Astrocyte (in vitro differentiated cells and primary cell): Measurements from ENCODE around the gene MAML2. TPM values are rescaled to one million over a fixed set of nuclear protein-coding genes. Genes with fewer than 3 reads are reported as not detected.

Experiments
- DNase-seq: peaks from one replicate; pipeline ENCODE4 v3.0.0-alpha.2; 2010; ENCODE audit warnings: low read depth
- FAIRE-seq: peaks from 2 replicates; lab custom pipeline; 2011; peaks lifted over from hg19 to GRCh38; lab: Jason Lieb, UNC
- H2AFZ ChIP-seq: 2 replicates; pipeline ENCODE4 v1.6.0; 2012; ENCODE audit warnings: low read depth, low read length, inconsistent platforms
- H3K27ac ChIP-seq: 2 replicates; pipeline ENCODE4 v1.5.1; 2011; ENCODE audit warnings: low read depth, low read length, inconsistent platforms
- H3K27me3 ChIP-seq: 2 replicates; pipeline ENCODE4 v1.6.0; 2011; ENCODE audit warnings: low read length, inconsistent platforms; ENCODE audit not compliant: insufficient read depth
- H3K36me3 ChIP-seq: 2 replicates; pipeline ENCODE4 v1.5.1; 2011; ENCODE audit warnings: low read length, inconsistent platforms; ENCODE audit not compliant: insufficient read depth
- H3K4me1 ChIP-seq: 2 replicates; pipeline ENCODE4 v1.5.1; 2011; ENCODE audit warnings: low read length, inconsistent platforms; ENCODE audit not compliant: insufficient read depth
- H3K4me2 ChIP-seq: 2 replicates; pipeline ENCODE4 v1.6.0; 2012; ENCODE audit warnings: low read length, inconsistent platforms
- H3K4me3 ChIP-seq: 2 replicates; pipeline ENCODE4 v1.5.1; 2011; ENCODE audit warnings: low read depth, mild to moderate bottlenecking, low read length, inconsistent platforms; ENCODE audit not compliant: insufficient read depth
- H3K79me2 ChIP-seq: 2 replicates; pipeline ENCODE4 v1.6.0; 2012; ENCODE audit warnings: mild to moderate bottlenecking, low read length, inconsistent platforms; ENCODE audit not compliant: insufficient read depth
- H3K9ac ChIP-seq: 2 replicates; pipeline ENCODE4 v1.6.0; 2012; ENCODE audit warnings: mild to moderate bottlenecking, low read length, inconsistent platforms
- H3K9me3 ChIP-seq: 2 replicates; pipeline ENCODE4 v1.5.1; 2012; ENCODE audit warnings: low read depth, mild to moderate bottlenecking, low read length, inconsistent platforms; ENCODE audit not compliant: insufficient read depth
- H4K20me1 ChIP-seq: 2 replicates; pipeline ENCODE4 v1.6.0; 2012; ENCODE audit warnings: low read length, inconsistent platforms; ENCODE audit not compliant: insufficient read depth
- H3K27ac Mint-ChIP-seq: one replicate; pipeline ENCODE4 v1.8.0; 2021; ENCODE audit warnings: mild to moderate bottlenecking, mixed read lengths; ENCODE audit not compliant: unreplicated experiment
- H3K27me3 Mint-ChIP-seq: one replicate; pipeline ENCODE4 v1.8.0; 2021; ENCODE audit warnings: low read depth, mixed read lengths; ENCODE audit not compliant: unreplicated experiment
- H3K36me3 Mint-ChIP-seq: one replicate; pipeline ENCODE4 v1.8.0; 2021; ENCODE audit warnings: low read depth, mixed read lengths; ENCODE audit not compliant: unreplicated experiment
- H3K4me1 Mint-ChIP-seq: one replicate; pipeline ENCODE4 v1.8.0; 2021; ENCODE audit warnings: low read depth, mixed read lengths; ENCODE audit not compliant: unreplicated experiment
- H3K4me3 Mint-ChIP-seq: one replicate; pipeline ENCODE4 v1.8.0; 2021; ENCODE audit warnings: mild to moderate bottlenecking, moderate library complexity, mixed read lengths; ENCODE audit not compliant: unreplicated experiment
- H3K9me3 Mint-ChIP-seq: one replicate; pipeline ENCODE4 v1.8.0; 2021; ENCODE audit warnings: mild to moderate bottlenecking, mixed read lengths; ENCODE audit not compliant: unreplicated experiment
- EZH2 ChIP-seq: IDR thresholded peaks from 2 replicates; pipeline ENCODE4 v1.6.1; 2012; ENCODE audit warnings: mild to moderate bottlenecking, low read length, inconsistent platforms; ENCODE audit not compliant: insufficient read depth
- total RNA-seq: library from RNA; stranded (reverse); gene quantifications from 2 replicates; pipeline ENCODE4 v1.2.1, GENCODE V29; 2021
- TF ChIP-seq, protein P1 (sequence below): IDR thresholded peaks from 2 replicates; pipeline ENCODE4 v1.5.1; 2011; ENCODE audit warnings: low read depth, mild to moderate bottlenecking, inconsistent platforms, low read length, moderate library complexity; ENCODE audit not compliant: insufficient read depth

MAML2 gene
- total RNA-seq, 1 donor from 2014 or later = 27.4 TPM

DNA sequence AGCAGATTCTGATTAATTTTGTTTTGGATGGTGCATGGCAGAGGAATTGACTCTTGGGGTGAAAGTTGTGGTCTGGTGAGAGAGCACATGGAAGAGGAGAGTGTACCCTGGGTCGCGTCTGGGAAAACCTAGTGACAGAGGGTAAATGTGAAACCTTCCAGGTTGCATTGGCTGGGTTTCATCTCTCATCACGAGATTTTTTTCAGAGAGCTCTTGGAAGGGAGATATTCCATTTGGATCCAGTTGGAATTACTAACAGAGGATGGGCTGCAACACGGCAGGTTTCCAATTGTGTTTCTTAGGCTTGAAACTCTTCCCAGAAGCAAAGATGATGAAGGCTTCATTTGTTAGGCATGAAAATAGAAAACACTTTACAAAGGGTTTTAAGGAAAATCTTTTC lies 309.4 kb downstream of the MAML2 start:
- TF ChIP-seq, protein P1, sequence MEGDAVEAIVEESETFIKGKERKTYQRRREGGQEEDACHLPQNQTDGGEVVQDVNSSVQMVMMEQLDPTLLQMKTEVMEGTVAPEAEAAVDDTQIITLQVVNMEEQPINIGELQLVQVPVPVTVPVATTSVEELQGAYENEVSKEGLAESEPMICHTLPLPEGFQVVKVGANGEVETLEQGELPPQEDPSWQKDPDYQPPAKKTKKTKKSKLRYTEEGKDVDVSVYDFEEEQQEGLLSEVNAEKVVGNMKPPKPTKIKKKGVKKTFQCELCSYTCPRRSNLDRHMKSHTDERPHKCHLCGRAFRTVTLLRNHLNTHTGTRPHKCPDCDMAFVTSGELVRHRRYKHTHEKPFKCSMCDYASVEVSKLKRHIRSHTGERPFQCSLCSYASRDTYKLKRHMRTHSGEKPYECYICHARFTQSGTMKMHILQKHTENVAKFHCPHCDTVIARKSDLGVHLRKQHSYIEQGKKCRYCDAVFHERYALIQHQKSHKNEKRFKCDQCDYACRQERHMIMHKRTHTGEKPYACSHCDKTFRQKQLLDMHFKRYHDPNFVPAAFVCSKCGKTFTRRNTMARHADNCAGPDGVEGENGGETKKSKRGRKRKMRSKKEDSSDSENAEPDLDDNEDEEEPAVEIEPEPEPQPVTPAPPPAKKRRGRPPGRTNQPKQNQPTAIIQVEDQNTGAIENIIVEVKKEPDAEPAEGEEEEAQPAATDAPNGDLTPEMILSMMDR = no peak
- no peak for TF ChIP-seq EZH2
- Mint-ChIP-seq H3K9me3 (peaks cover 2% of the 10 kb centered on the region), H3K27ac (peak overlapping the region; percentile 77), H3K36me3 (peaks cover 1% of the 10 kb centered on the region), H3K4me3 (no peak overlapping the region), H3K4me1 (peaks cover 52% of the 10 kb centered on the region), H3K27me3 (no peaks in the 10 kb centered on the region)
- no peak overlapping the region for H2AFZ ChIP-seq
- no peaks in the 10 kb centered on the region for H3K27me3 ChIP-seq
- no peaks in the 10 kb centered on the region for H3K36me3 ChIP-seq
- peaks cover 6% of the 10 kb centered on the region for H4K20me1 ChIP-seq
- H3K4me3 ChIP-seq = no peak overlapping the region
- FAIRE-seq (no peak), DNase-seq (no peak)
- no peak overlapping the region for H3K9ac ChIP-seq
- peaks cover 5% of the 10 kb centered on the region for H3K79me2 ChIP-seq
- H3K4me1 ChIP-seq = peaks cover 5% of the 10 kb centered on the region
- no peaks in the 10 kb centered on the region for H3K9me3 ChIP-seq
- no peak overlapping the region for H3K4me2 ChIP-seq
- no peak overlapping the region for H3K27ac ChIP-seq

DNA sequence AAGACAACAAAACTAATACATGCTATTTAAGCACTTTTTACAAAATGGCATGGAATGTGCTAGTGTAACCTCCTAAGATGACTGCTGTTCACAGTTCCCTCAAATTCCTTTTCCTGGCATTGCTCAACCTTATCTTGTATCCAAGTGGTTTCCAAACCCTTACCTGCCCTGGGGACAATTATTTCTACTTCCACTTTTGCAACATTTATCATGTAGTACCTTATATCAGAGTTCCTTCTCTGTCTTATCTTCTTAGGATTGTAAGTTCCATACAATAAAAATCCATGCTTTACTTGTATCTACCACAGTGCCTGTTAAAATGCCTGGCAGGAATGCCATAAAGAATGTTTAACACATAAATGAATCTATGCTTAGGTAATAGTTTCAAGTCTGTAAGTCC lies 309.9 kb downstream of the MAML2 start:
- Mint-ChIP-seq H3K4me3 (no peak overlapping the region), H3K27ac (peak overlapping the region; percentile 77), H3K27me3 (no peaks in the 10 kb centered on the region), H3K36me3 (peaks cover 1% of the 10 kb centered on the region), H3K9me3 (peaks cover 2% of the 10 kb centered on the region), H3K4me1 (peaks cover 48% of the 10 kb centered on the region)
- Histone ChIP-seq H3K4me3 (no peak overlapping the region), H3K27me3 (no peaks in the 10 kb centered on the region), H3K4me2 (no peak overlapping the region), H3K36me3 (no peaks in the 10 kb centered on the region), H3K79me2 (peaks cover 5% of the 10 kb centered on the region), H4K20me1 (peaks cover 6% of the 10 kb centered on the region), H3K4me1 (peaks cover 5% of the 10 kb centered on the region), H2AFZ (no peak overlapping the region), H3K9ac (no peak overlapping the region), H3K9me3 (no peaks in the 10 kb centered on the region), H3K27ac (no peak overlapping the region)
- FAIRE-seq (no peak), DNase-seq (no peak)
- TF ChIP-seq EZH2 = no peak
- TF ChIP-seq, protein P1 = no peak

DNA sequence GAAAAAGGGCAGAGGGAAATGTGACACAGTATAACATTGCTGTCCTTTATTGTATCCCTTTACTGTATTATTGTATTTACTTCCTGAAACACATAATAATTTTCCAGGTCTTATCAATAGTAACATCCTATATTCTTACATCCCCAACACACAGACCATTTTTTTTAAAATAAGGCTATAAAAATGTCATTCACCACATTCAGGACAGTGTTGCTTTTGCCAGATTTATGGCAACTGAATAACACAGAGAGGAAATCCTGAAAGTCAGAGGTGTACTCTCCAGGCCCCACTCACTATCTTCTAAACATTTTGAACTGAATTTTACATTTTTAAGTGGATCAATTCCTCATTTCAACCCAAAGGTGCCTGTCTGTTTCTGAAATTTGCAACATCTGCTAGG lies 314.2 kb downstream of the MAML2 start:
- H3K9ac ChIP-seq = no peak overlapping the region
- peaks cover 2% of the 10 kb centered on the region for H3K9me3 Mint-ChIP-seq
- H3K4me3 Mint-ChIP-seq = no peak overlapping the region
- no peak overlapping the region for H3K4me2 ChIP-seq
- peaks cover 3% of the 10 kb centered on the region for H3K79me2 ChIP-seq
- no peaks in the 10 kb centered on the region for H3K9me3 ChIP-seq
- FAIRE-seq = no peak
- H3K36me3 Mint-ChIP-seq = peaks cover 1% of the 10 kb centered on the region
- no peak for DNase-seq
- no peak overlapping the region for H3K27ac Mint-ChIP-seq
- H3K36me3 ChIP-seq = no peaks in the 10 kb centered on the region
- no peak overlapping the region for H3K4me3 ChIP-seq
- peaks cover 16% of the 10 kb centered on the region for H4K20me1 ChIP-seq
- H3K27ac ChIP-seq = no peak overlapping the region
- no peak overlapping the region for H2AFZ ChIP-seq
- TF ChIP-seq, protein P1 = no peak
- no peak for TF ChIP-seq EZH2
- no peaks in the 10 kb centered on the region for H3K4me1 ChIP-seq
- H3K27me3 Mint-ChIP-seq = no peaks in the 10 kb centered on the region
- H3K4me1 Mint-ChIP-seq = peaks cover 14% of the 10 kb centered on the region
- H3K27me3 ChIP-seq = no peaks in the 10 kb centered on the region
